GM12878 (cell line): Measurements from ENCODE around the gene KDM4F. TPM values are rescaled to one million over a fixed set of nuclear protein-coding genes. Genes with fewer than 3 reads are reported as not detected.

Source experiments
- ATF7 ChIP-seq: fragments of 450-650 bp; IDR thresholded peaks from 2 replicates; pipeline ENCODE4 v1.6.1; 2016; ENCODE audit warnings: low read depth, mild to moderate bottlenecking
- BACH1 ChIP-seq: fragments of 450-650 bp; IDR thresholded peaks from 2 replicates; pipeline ENCODE4 v1.6.1; 2017; ENCODE audit warnings: mild to moderate bottlenecking, borderline replicate concordance
- BCL11A ChIP-seq: IDR thresholded peaks from 2 replicates; pipeline ENCODE4 v1.6.1; 2011; ENCODE audit warnings: low read depth, low read length
- BCL3 ChIP-seq: IDR thresholded peaks from 2 replicates; pipeline ENCODE4 v1.6.1; 2011; ENCODE audit warnings: borderline replicate concordance, low read depth, mild to moderate bottlenecking, moderate library complexity, low read length; ENCODE audit not compliant: insufficient read depth, poor library complexity, severe bottlenecking
- CBX5 ChIP-seq: sonication (generic); IDR thresholded peaks from 2 replicates; pipeline ENCODE4 v1.6.1; 2016; ENCODE audit warnings: low read depth, moderate library complexity, mild to moderate bottlenecking, inconsistent platforms
- ELK1 ChIP-seq: IDR thresholded peaks from 2 replicates; pipeline ENCODE4 v1.6.1; 2012; ENCODE audit warnings: low read depth, low read length, improper control_type of control experiment
- HDGF ChIP-seq: fragments of 450-650 bp; IDR thresholded peaks from 2 replicates; pipeline ENCODE4 v1.6.1; 2016; ENCODE audit warnings: antibody characterized with exemption
- JUND ChIP-seq: IDR thresholded peaks from 2 replicates; pipeline ENCODE4 v1.6.1; 2012; ENCODE audit warnings: low read depth, mild to moderate bottlenecking, low read length, improper control_type of control experiment, moderate library complexity
- KLF5 ChIP-seq: fragments of 450-650 bp; IDR thresholded peaks from 2 replicates; pipeline ENCODE4 v1.6.1; 2014; ENCODE audit warnings: mild to moderate bottlenecking; ENCODE audit not compliant: partially characterized antibody
- MEF2B ChIP-seq: fragments of 450-650 bp; IDR thresholded peaks from 2 replicates; pipeline ENCODE4 v1.6.1; 2018; ENCODE audit warnings: mild to moderate bottlenecking, moderate library complexity; ENCODE audit not compliant: partially characterized antibody, poor library complexity, severe bottlenecking
- MTA2 ChIP-seq: fragments of 450-650 bp; IDR thresholded peaks from 2 replicates; pipeline ENCODE4 v1.6.1; 2016; ENCODE audit warnings: low read depth, mild to moderate bottlenecking, moderate library complexity
- NFYA ChIP-seq: IDR thresholded peaks from 2 replicates; pipeline ENCODE4 v1.6.1; 2011; ENCODE audit warnings: low read depth, mild to moderate bottlenecking, low read length, improper control_type of control experiment, borderline replicate concordance
- NRF1 ChIP-seq: conservative IDR thresholded peaks from 2 replicates; pipeline ENCODE4 v1.6.1; 2011; ENCODE audit warnings: mild to moderate bottlenecking, low read depth, low read length, improper control_type of control experiment
- PAX8 ChIP-seq: fragments of 450-650 bp; IDR thresholded peaks from 2 replicates; pipeline ENCODE4 v1.6.1; 2017; ENCODE audit warnings: mild to moderate bottlenecking, moderate library complexity
- RBBP5 ChIP-seq: fragments of 200-600 bp; sonication (generic); conservative IDR thresholded peaks from 2 replicates; pipeline ENCODE4 v1.6.1; 2016
- SKIL ChIP-seq: fragments of 450-650 bp; IDR thresholded peaks from 2 replicates; pipeline ENCODE4 v1.6.1; 2017; ENCODE audit warnings: mild to moderate bottlenecking, low read depth, inconsistent platforms; ENCODE audit not compliant: poor library complexity, severe bottlenecking
- SMARCA5 ChIP-seq: fragments of 450-650 bp; IDR thresholded peaks from 2 replicates; pipeline ENCODE4 v1.6.1; 2017; ENCODE audit warnings: mild to moderate bottlenecking
- SREBF2 ChIP-seq: IDR thresholded peaks from 2 replicates; pipeline ENCODE4 v1.6.1; 2012; ENCODE audit warnings: mild to moderate bottlenecking, low read length
- STAT1 ChIP-seq: fragments of 450-650 bp; conservative IDR thresholded peaks from 2 replicates; pipeline ENCODE4 v1.6.1; 2014; ENCODE audit warnings: antibody characterized with exemption, mild to moderate bottlenecking
- SUZ12 ChIP-seq: fragments of 200-600 bp; sonication (generic); IDR thresholded peaks from one replicate; pipeline ENCODE4 v1.6.1; 2018; ENCODE audit warnings: antibody characterized with exemption, mild to moderate bottlenecking; ENCODE audit not compliant: unreplicated experiment
- USF2 ChIP-seq: IDR thresholded peaks from 2 replicates; pipeline ENCODE4 v1.6.1; 2011; ENCODE audit warnings: low read depth, low read length, improper control_type of control experiment, borderline replicate concordance
- ZBTB4 ChIP-seq: fragments of 450-650 bp; formaldehyde crosslinking; IDR thresholded peaks from 2 replicates; pipeline ENCODE4 v1.4.0; 2022; ENCODE audit warnings: mild to moderate bottlenecking, moderate library complexity
- ZNF207 ChIP-seq: fragments of 450-650 bp; IDR thresholded peaks from 2 replicates; pipeline ENCODE4 v1.6.1; 2014; ENCODE audit warnings: antibody characterized with exemption, mild to moderate bottlenecking, borderline replicate concordance
- polyA plus RNA-seq, 11 experiments: library from polyadenylated mRNA; depleted of rRNA in 4 of 11; unstranded in 6 of 11; stranded (reverse) in 5 of 11; fragments of >200 nt; fragmentation: Nextera tagmentation in 4 of 11; fragmentation: Illumina TruSeq in 1 of 11; extraction: Ambion mirVana in 4 of 11; extraction: Trizol in 1 of 11; gene quantifications; 1 replicate in 1 of 11; 2 replicates in 10 of 11; pipeline versions ENCODE4 v1.2.1 to v1.2.3, GENCODE V29; 2011 to 2016; ENCODE audit warnings: inconsistent platforms in 2 of 11, missing spikeins in 2 of 11, low read depth in 1 of 11
- total RNA-seq, 4 experiments: library from RNA; depleted of rRNA in 3 of 4; stranded (reverse); fragments of >200 nt in 3 of 4; fragmentation: Illumina TruSeq in 1 of 4; extraction: Trizol in 1 of 4; gene quantifications; 2 replicates each; pipeline versions ENCODE4 v1.2.1 to v1.2.3, GENCODE V29; 2013 to 2021

Gene KDM4F
- total and polyA plus RNA-seq, 10 of the 15 experiments (the other 5 are each of a cell fraction or from before 2014, with no cell fraction given), result not detected

- TF ChIP-seq USF2 (no peak), KLF5 (no peak), HDGF (no peak), MTA2 (peak; percentile 83), STAT1 (no peak), ATF7 (peak; percentile 90), NRF1 (no peak), MEF2B (peak; percentile 94), BCL11A (peak; percentile 77), CBX5 (peak; percentile 91; the same call in 1 of the 2 replicates), PAX8 (peak; percentile 100), SKIL (peak; percentile 85), BCL3 (peak; percentile 39), ELK1 (no peak), SREBF2 (no peak), BACH1 (no peak), ZBTB4 (no peak), ZNF207 (no peak), JUND (no peak), SMARCA5 (no peak), RBBP5 (no peak), NFYA (no peak), SUZ12 (no peak)
These were observed 46.8 kb downstream of the KDM4F start (continued) for GRCh38 chr11:95095858-95096587.
